DMS153 treated with DMSO at 0.1 percent for 48 hours (cell line): ENCODE results near the gene RGS13.

Source experiments
- DNase-seq: peaks from one replicate; lab custom pipeline; 2025; ENCODE audit not compliant: unreplicated experiment; lab: John Stamatoyannopoulos, UW

Gene RGS13

DNA sequence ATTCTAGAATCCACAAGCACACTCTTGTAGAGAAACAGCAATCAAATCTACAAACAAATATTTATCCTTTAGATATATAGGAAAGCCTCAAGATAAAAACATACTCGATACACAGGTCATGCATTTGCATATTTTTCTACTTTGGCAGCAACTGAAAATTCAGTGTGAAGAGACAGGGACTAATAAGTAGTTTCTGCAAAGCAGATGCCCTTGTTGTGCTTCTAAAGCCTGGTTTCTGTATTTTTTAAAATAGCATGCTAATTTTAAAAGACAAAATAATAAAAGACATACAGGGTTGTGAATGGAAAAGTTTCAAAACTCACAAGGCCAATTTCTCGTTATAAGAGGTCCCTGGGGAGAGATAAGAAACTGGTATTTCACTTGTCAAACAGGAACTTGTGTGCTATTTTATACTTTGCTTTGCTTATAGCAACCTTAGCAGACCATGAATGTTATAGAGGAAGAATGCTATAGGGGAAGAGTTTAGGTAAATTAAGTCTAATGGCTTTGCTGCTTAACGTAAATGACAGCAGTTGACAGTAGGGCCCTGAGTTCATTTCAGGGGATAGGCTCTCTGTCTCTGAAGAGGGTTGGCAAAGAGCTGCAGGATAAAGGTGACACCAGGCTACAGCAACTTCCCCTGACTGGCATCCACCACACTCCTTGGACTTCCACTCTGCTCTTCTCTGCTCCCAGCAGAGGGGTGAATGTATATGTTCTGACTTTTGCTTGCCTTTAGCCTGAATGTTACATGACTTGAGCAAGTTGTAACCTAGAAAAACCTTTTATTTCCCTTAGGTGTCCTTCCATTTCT, 9.4 kb upstream of the RGS13 start:
- no peak for DNase-seq

GRCh38 chr1:192627901-192628300, 8.0 kb upstream of the RGS13 start:
- no peak for DNase-seq

DNA sequence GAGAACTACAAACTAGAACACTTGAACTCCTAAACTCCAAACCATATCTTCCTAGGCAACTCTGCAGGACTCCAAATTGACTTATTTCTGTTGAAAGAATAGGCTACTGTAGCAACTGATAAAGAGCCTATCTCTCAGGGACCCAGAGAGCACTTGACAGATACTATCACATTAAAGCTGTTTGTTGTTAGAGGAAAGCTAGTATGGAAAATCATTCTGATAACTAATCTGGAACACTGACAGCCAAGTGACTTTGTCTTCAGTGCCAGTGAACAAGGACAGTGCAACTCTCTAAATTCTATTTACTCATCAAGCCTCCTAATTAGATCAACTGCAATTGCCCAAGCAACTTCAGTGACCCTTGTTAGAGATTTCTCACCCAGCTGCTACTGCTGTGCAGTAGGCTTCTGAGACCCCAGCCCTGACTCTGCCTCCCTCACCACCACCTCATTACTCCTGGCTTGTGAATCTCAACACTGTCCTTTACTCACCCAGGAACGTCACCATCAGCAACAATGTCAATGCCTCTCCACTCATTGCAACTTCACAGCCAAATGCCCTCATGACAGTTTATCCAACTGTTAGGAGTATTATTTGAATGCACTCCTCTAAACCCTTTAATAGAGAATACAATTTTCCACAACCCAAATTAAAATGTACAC, 7.4 kb upstream of the RGS13 start:
- DNase-seq: no peak

- no peak for DNase-seq
Measured at GRCh38 chr1:192629612-192630011, 6.3 kb upstream of the RGS13 start.

- no peak for DNase-seq
Measured at GRCh38 chr1:192630521-192631287, 5.2 kb upstream of the RGS13 start.

- DNase-seq: no peak
Measured at GRCh38 chr1:192631749-192632148, 4.2 kb upstream of the RGS13 start.

GRCh38 chr1:192632188-192632587, 3.8 kb upstream of the RGS13 start:
- DNase-seq: no peak

- DNase-seq: no peak
Measured at GRCh38 chr1:192632641-192633532, 3.1 kb upstream of the RGS13 start.

GRCh38 chr1:192633533-192634253, 2.3 kb upstream of the RGS13 start:
- DNase-seq: no peak

GRCh38 chr1:192635041-192635440, 906 bp upstream of the RGS13 start:
- no peak for DNase-seq

DNA sequence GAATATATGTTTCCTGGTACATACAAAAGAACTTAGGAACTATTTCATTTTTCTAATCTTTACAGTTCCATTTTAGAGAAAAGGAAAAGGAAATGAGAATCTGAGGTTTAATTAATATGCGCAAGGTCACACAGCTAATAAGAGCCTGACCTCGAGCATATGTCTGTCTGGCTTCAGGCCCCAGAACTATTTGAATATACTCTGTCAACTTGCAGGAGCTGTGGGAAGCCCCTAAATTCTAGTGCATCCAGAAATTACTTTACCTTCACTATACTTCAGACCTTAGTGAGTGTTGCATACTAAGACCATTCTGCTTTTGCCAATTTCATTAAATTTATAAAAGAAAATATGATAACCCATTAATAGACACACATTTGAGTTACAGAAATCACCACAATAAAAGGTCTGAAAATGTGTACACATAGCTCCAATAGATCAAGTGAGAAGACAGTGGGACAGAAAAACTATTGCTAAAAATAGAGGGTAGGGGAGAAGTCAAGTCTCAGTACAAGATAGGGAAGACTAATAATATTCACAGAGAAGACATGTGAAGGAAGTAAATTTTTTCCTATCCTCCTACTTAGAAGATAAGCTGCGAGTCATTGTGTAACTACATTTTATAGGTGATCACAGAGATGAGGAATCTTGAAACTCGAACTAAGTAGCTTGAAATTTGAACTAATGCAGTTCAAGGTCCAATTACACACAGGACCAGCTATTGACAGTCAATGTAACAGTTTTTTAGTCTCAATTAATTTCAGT, 3.8 kb downstream of the RGS13 start:
- no peak for DNase-seq

DNA sequence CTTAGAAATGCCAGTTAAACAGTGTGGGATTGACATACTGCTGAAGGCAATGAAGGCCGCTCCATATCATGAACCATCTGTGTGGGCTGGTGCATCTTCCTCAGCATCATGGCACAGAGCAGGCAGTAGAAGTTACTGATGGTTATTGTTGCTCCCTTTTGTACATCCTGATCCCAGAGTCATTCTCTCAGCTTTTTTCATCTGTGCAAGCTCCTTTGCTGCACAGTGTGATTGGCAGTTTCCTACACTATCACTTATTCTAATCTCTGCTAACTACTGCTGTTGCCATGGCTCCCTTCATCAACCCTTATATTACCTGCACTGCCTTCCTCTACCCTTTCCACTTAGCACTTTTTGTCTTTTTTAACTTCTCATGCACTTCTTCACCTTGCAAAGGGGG, 16.2 kb downstream of the RGS13 start:
- DNase-seq: no peak

DNA sequence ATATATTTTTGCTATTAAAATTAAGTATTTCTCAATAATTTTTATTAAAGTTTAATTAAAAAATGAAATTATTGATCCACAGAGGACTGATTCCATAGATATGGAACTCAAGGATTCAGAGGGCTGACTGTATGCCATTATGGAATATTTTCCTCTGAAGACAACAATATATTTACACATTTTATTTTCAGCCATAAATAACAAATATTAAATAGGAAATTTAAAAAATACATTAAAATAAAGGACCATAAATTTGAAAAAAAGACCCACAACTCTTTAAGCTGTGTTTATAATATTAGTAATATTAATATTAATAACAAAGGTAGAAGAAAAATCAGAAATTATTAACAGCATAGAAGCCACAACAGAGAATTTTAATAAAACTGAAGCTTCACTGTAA, 18.2 kb downstream of the RGS13 start:
- no peak for DNase-seq

- no peak for DNase-seq
Measured at GRCh38 chr1:192654591-192655251, 18.8 kb downstream of the RGS13 start.

DNA sequence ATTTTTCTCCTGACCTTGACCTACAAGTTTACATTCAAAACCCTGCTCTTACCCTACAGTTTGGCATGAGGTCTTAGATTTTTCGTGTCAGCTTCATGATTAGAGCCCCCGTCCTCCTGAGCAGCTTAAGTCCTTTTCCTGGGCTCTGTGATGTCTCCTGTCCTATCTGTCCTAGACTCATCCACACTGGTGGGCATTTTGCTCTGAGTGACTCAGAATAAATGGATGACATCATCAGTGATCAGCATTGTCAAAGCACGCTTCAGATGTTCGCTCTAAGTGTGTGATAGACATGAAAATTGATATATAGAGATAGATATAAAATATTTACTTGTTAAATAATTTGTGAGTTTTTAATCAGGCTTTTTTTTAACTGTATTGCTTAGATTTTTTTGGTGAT, 21.8 kb downstream of the RGS13 start:
- DNase-seq: no peak

DNA sequence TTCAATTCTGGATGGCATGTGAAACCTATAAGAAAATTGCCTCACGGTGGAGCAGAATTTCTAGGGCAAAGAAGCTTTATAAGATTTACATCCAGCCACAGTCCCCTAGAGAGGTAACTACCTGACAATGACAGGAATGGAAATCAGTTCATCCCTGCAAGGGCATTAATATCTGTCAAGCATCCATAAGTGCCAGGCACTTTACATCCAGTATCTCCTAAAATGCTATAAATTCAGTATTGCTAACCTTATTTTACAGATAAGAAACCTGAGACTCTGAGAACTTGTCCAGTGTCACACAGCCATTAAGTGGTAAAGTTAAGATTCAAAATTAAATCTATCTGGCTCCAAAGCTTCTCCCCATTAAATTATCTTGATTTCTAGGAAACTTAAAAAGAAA, 22.3 kb downstream of the RGS13 start:
- no peak for DNase-seq

DNA sequence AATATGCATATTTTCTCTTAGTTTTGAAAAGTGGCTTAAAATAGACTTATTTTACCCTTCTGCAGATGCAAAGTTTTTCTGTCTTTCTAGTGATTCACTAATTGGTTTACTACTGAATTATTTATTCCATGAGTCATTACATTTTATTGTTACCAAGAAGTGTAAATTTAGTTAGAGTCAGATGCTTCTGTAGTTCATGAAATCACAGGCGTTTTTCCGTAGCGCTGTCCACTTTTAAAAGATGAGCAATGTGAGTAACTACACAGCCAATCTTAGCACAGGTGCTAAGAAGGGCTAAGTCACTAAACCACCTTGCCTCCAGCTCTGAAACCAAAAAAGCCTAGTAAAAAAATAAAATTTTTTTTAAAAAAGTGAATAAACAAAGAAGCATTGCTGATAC, 24.7 kb downstream of the RGS13 start:
- DNase-seq: no peak

DNA sequence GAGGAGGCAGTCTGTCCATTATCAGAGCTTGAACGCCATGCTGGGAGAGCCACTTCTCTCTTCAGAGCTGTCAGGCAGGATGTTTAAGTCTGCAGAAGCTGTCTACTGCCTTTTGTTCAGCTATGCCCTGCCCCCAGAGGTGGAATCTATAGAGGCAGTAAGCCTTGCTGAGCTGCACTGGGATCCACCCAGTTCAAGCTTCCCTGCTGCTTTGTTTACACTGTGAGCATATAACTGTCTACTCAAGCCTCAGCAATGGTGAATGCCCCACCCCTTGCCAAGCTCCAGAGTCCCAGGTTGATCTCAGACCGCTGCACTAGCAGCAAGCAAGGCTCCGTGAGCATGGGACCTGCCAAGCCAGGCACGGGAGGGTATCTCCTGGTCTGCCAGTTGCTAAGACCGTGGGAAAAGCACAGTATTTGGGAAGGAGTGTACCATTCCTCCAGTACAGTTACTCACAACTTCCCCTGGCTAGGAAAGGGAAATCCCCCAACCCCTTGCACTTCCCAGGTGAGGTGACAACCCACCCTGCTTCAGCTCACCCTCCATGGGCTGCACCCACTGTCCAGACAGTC, 32.5 kb downstream of the RGS13 start:
- DNase-seq: peak; percentile 38

DNA sequence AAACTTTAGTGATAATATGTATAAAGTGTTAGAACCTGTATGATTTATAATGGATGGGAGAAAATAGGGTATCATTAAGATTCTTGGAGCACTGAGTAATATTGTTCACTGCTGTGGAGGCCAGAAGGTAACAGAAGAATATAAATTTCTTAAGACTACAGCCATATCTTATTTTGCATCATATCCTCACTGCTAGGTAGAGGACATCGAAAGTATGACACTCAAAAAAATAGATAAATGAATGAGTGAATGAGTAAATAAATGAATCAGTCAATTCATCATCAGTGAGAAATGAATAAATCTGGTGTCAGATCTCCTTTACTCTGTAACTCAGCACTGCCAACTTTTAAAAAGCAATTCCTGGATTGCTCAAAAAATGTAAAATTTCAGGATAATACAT, 33.2 kb downstream of the RGS13 start:
- no peak for DNase-seq
